ENCODE results near the gene ACSM6. TPM values are rescaled to one million over a fixed set of nuclear protein-coding genes. Genes with fewer than 3 reads are reported as not detected.

Gene ACSM6
- polyA plus RNA-seq, 1 of the 3 experiments (the other 2 are of a cell fraction), result not detected

GRCh38 chr10:95247200-95247880 lies 53.3 kb downstream of the ACSM6 start:
- POLR2A ChIA-PET, result interaction anchor here (0.6 kb wide), 1 partner anchor 38 kb away, joined by 5 read pairs; no protein-coding TSS in a partner anchor
- Histone ChIP-seq H4K20me1 (ENCODE audit: insufficient read depth) (no peaks in the 10 kb centered on the region), H3K9me3 (no peaks in the 10 kb centered on the region), H3K79me2 (ENCODE audit: insufficient read depth) (peaks cover 11% of the 10 kb centered on the region; the same call in 1 of the 2 replicates), H3F3A (replicated peaks; ENCODE audit: insufficient read depth) (peaks cover 17% of the 10 kb centered on the region), H3K9ac (peak overlapping the region; percentile 44), H3K27me3 (ENCODE audit: insufficient read depth) (no peaks in the 10 kb centered on the region), H3K27ac (ENCODE audit: low read depth in 2 of 2, low read length in 1 of 2) (peak overlapping the region; percentile 45 to 84; a peak in 3 of 4 replicates), H2AFZ (ENCODE audit: low read depth) (no peak overlapping the region), H3K9me2 (no peaks in the 10 kb centered on the region), H3K36me3 (replicated peaks in 1 of 2; ENCODE audit: control insufficient read depth in 1 of 2, insufficient read depth in 2 of 2, low read length in 1 of 2) (peaks cover 10 to 12% of the 10 kb centered on the region in 2 experiments), H3K4me1 (ENCODE audit: control insufficient read depth in 1 of 2, insufficient read depth in 2 of 2, low read depth in 1 of 2, low read length in 1 of 2) (peaks cover 2 to 8% of the 10 kb centered on the region in 2 experiments; a peak in 3 of 4 replicates), H3K4me2 (peak overlapping the region; percentile 54), H3K4me3 (ENCODE audit: low read depth in 2 of 2, low read length in 1 of 2) (no peak overlapping the region)
- CTCF ChIA-PET, result interaction anchor here (0.6 to 14.1 kb wide), 40 partner anchors 9 to 652 kb away, joined by 3 to 404 read pairs (median 4); no protein-coding TSS in a partner anchor
- DNase-seq, result no peak
- WGBS (ENCODE audit: low lambda C conversion rate), result 36% methylated on average over 6 of the region's 6 CpGs
- TF ChIP-seq REST (IDR thresholded peaks at IDR 0.05; ENCODE audit: low read depth, low read length) (no peak), RCOR1 (IDR thresholded peaks at IDR 0.05; ENCODE audit: low read length) (no peak), TEAD4 (IDR thresholded peaks at IDR 0.05; ENCODE audit: borderline replicate concordance, insufficient read depth) (peak; percentile 54; the same call in 1 of the 2 replicates), EP300 (IDR thresholded peaks at IDR 0.05; ENCODE audit: borderline replicate concordance in 1 of 2, low read depth in 1 of 2, low read length in 1 of 2) (peak in 1 of 2 experiments; percentile 59; a peak in 2 of 4 replicates), CTCF (IDR thresholded peaks at IDR 0.05) (no peak), MEF2A (IDR thresholded peaks at IDR 0.05; ENCODE audit: borderline replicate concordance, low read depth) (peak; percentile 98), JUND (IDR thresholded peaks at IDR 0.05) (peak; percentile 74), PBX3 (IDR thresholded peaks at IDR 0.05) (peak; percentile 92), MXI1 (IDR thresholded peaks at IDR 0.05; ENCODE audit: low read depth, low read length) (no peak), IRF3 (IDR thresholded peaks at IDR 0.05; ENCODE audit: low read depth, low read length) (no peak), SMC3 (IDR thresholded peaks at IDR 0.05; ENCODE audit: low read depth, low read length) (no peak), POLR2AphosphoS5 (IDR thresholded peaks at IDR 0.05; ENCODE audit: low read depth, low read length) (peak; percentile 33; the same call in 1 of the 2 replicates), NFIC (IDR thresholded peaks at IDR 0.05; ENCODE audit: borderline replicate concordance) (peak; percentile 51; the same call in 1 of the 2 replicates), MAX (IDR thresholded peaks at IDR 0.05; ENCODE audit: low read depth) (0 out of 2 replicates have a peak, but pooled peaks have one; percentile 12), GABPA (IDR thresholded peaks at IDR 0.05; ENCODE audit: low read depth) (no peak), RAD21 (IDR thresholded peaks at IDR 0.05; ENCODE audit: low read length) (no peak), USF1 (IDR thresholded peaks at IDR 0.05; ENCODE audit: borderline replicate concordance, low read depth) (no peak), ELF1 (IDR thresholded peaks at IDR 0.05) (no peak), USF2 (IDR thresholded peaks at IDR 0.05; ENCODE audit: borderline replicate concordance, low read depth, low read length) (no peak), NRF1 (IDR thresholded peaks at IDR 0.05; ENCODE audit: low read depth, low read length) (no peak), FOXJ3 (CRISPR knock-in tag; IDR thresholded peaks at IDR 0.05) (no peak), FOSL2 (IDR thresholded peaks at IDR 0.05; ENCODE audit: borderline replicate concordance, low read depth) (peak; percentile 65; the same call in 1 of the 2 replicates), CHD2 (IDR thresholded peaks at IDR 0.05; ENCODE audit: low read length, partially characterized antibody) (no peak)
